Ovary (tissue), 3 donors: ENCODE results near the gene FOS.

Experiments used
- CTCF ChIP-seq, 3 donors: fragments of 450-650 bp in 2 of 3; fragments of 200-600 bp in 1 of 3; IDR thresholded peaks; one replicate each; pipeline versions ENCODE4 v1.5.1 to v1.8.0; 2016 to 2022; ENCODE audit warnings: antibody characterized with exemption in 3 of 3, mild to moderate bottlenecking in 1 of 3
- POLR2A ChIP-seq: fragments of 450-650 bp; IDR thresholded peaks from one replicate; pipeline ENCODE4 v1.6.1; 2017; ENCODE audit warnings: antibody characterized with exemption, mild to moderate bottlenecking, moderate library complexity
- donor health status: DM: no; HTN: no; CAD: no.

GRCh38 chr14:75320196-75320595 lies 41.6 kb downstream of the FOS start:
- TF ChIP-seq POLR2A = no peak
- no peak for TF ChIP-seq CTCF (IDR thresholded peaks at IDR 0.05)
